ENCODE data around the gene CLMN. TPM values are rescaled to one million over a fixed set of nuclear protein-coding genes. Genes with fewer than 3 reads are reported as not detected.

The CLMN gene
- total RNA-seq, 1 donor from 2014 or later, result 3.9 TPM

DNA sequence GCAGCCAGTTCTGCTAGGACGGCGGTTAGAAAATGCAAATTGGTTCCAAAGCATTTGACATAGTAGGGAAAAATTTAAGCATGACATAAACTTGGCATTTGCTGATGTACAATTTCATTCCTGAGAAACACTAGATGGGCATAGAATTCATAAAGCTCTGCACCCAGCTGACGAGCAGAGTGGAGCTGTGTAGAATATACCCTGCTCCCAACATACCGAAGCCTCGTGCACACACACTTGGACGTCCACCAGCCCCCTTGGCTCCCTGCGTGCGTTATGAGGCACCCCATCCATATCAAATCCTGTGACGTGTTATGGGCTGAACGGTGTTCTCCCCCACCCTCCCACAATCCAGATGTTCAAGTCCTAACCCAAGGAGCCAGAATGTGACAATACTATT, 65.4 kb downstream of the CLMN start:
- FAIRE-seq (no peak), DNase-seq (ENCODE audit: low read depth) (no peak)
- H3K27me3 ChIP-seq (ENCODE audit: control insufficient read depth, insufficient read depth, low read length), result no peaks in the 10 kb centered on the region
- no peaks in the 10 kb centered on the region for H3K36me3 ChIP-seq (ENCODE audit: control insufficient read depth, insufficient read depth, low read length)
- H3K4me3 ChIP-seq (ENCODE audit: low read depth, low read length), result no peak overlapping the region
- TF ChIP-seq, protein P1, sequence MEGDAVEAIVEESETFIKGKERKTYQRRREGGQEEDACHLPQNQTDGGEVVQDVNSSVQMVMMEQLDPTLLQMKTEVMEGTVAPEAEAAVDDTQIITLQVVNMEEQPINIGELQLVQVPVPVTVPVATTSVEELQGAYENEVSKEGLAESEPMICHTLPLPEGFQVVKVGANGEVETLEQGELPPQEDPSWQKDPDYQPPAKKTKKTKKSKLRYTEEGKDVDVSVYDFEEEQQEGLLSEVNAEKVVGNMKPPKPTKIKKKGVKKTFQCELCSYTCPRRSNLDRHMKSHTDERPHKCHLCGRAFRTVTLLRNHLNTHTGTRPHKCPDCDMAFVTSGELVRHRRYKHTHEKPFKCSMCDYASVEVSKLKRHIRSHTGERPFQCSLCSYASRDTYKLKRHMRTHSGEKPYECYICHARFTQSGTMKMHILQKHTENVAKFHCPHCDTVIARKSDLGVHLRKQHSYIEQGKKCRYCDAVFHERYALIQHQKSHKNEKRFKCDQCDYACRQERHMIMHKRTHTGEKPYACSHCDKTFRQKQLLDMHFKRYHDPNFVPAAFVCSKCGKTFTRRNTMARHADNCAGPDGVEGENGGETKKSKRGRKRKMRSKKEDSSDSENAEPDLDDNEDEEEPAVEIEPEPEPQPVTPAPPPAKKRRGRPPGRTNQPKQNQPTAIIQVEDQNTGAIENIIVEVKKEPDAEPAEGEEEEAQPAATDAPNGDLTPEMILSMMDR (IDR thresholded peaks at IDR 0.05; ENCODE audit: insufficient read depth, low read length, severe bottlenecking), result no peak

- FAIRE-seq (no peak), DNase-seq (ENCODE audit: low read depth) (no peak)
- Histone ChIP-seq H3K27me3 (ENCODE audit: control insufficient read depth, insufficient read depth, low read length) (no peaks in the 10 kb centered on the region), H3K36me3 (ENCODE audit: control insufficient read depth, insufficient read depth, low read length) (no peaks in the 10 kb centered on the region), H3K4me3 (ENCODE audit: low read depth, low read length) (no peak overlapping the region)
- TF ChIP-seq, protein P1 (IDR thresholded peaks at IDR 0.05; ENCODE audit: insufficient read depth, low read length, severe bottlenecking), result no peak
Measured at GRCh38 chr14:95253039-95253630, 66.6 kb downstream of the CLMN start.

DNA sequence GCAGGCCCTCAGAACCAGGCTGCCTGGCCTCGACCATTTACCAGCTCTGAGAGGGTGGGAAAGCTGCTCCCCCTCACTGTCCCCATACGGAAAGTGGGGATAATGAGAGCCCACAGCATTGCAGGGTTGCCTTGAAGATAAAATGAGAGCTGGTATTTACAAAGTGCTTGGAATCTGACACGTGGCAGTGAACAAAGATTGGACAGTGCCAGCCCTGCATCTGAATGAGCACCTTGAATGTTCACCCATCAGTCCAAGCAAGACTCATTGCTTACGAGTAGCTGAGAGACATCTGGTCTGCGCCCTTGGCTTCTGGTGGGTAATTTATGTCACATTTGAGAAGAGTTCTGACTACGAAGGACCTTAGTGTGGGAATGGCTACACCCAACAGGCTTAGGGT, 67.5 kb downstream of the CLMN start:
- FAIRE-seq (no peak), DNase-seq (ENCODE audit: low read depth) (no peak)
- H3K4me3 ChIP-seq (ENCODE audit: low read depth, low read length), result no peak overlapping the region
- no peaks in the 10 kb centered on the region for H3K36me3 ChIP-seq (ENCODE audit: control insufficient read depth, insufficient read depth, low read length)
- TF ChIP-seq, protein P1 (IDR thresholded peaks at IDR 0.05; ENCODE audit: insufficient read depth, low read length, severe bottlenecking), result no peak
- no peaks in the 10 kb centered on the region for H3K27me3 ChIP-seq (ENCODE audit: control insufficient read depth, insufficient read depth, low read length)

DNA sequence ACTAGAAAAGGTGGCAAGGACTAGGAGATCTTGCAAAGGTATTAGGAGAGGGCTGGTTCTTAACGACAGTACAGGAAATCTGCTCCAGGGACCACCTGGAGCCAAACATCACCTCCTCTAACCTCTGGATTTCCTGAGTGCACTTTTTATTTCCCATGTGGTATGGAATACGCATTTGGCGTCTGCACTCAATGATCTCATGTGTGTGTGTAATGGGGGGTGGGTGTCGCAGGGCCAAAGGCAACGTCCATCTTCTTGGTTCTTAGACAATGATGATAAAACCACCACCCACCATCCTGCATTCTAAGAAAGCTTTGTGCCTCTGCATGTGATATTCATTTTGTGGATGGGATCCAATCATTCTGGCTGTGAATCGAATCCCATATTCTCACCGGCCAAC, 68.8 kb downstream of the CLMN start:
- TF ChIP-seq, protein P1 (IDR thresholded peaks at IDR 0.05; ENCODE audit: insufficient read depth, low read length, severe bottlenecking), result no peak
- no peak for FAIRE-seq

DNA sequence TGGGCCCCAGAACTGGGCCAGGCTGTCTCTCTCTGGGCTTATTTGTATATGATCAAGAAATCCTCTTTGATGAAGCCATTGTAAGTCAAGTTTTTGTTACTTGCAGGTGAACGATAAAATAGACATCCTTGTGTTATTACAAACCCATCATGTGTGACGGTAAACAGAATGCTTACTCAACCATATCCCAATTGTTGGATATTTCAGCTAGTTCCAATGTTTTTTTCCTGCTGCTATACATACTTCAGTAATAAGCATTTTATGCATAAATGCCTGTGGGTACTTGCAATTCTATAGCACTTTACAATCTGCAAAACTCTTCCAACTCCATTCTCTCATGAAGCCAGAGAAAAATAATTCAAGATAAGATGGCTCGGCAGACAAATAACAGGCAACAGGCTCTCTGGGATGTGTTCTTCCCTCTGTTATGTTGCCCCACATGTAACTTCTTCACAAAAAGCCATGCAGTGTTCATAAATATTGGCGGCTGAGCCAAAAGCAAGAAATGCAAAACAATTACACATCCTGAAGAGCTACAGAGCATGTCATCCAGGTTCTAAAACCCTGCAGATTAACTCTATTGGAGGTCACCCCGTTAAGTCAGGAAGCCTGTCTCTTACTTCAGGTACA, 69.5 kb downstream of the CLMN start:
- Histone ChIP-seq H3K27me3 (ENCODE audit: control insufficient read depth, insufficient read depth, low read length) (no peaks in the 10 kb centered on the region), H3K4me3 (ENCODE audit: low read depth, low read length) (no peak overlapping the region), H3K36me3 (ENCODE audit: control insufficient read depth, insufficient read depth, low read length) (no peaks in the 10 kb centered on the region)
- TF ChIP-seq, protein P1 (IDR thresholded peaks at IDR 0.05; ENCODE audit: insufficient read depth, low read length, severe bottlenecking), result no peak
- DNase-seq (ENCODE audit: low read depth), result no peak
- FAIRE-seq, result no peak

More for the DNA sequence above, 68.8 kb downstream of the CLMN start:
- no peak for DNase-seq (ENCODE audit: low read depth)
- H3K4me3 ChIP-seq (ENCODE audit: low read depth, low read length), result no peak overlapping the region
- H3K27me3 ChIP-seq (ENCODE audit: control insufficient read depth, insufficient read depth, low read length), result no peaks in the 10 kb centered on the region
- H3K36me3 ChIP-seq (ENCODE audit: control insufficient read depth, insufficient read depth, low read length), result no peaks in the 10 kb centered on the region

DNA sequence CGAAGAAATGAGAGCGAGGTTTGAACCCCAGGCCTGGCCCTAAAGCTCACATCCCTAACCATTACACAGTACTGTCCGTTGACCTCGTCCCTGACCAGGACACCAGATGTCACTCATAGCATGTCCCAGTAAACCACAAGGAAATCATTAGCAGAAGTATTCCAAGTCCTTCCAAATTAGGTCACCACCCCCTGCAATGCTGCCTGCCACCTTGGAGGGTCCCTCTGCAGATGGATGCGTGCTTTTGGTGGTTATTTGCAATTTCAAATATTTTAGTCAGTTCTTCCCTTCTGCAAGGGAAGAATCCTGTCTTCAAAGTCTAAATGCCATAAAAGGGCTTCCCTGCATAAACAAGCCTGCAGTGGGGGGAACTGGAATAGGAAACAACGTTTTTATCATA, 71.3 kb downstream of the CLMN start:
- Histone ChIP-seq H3K27me3 (ENCODE audit: control insufficient read depth, insufficient read depth, low read length) (no peaks in the 10 kb centered on the region), H3K36me3 (ENCODE audit: control insufficient read depth, insufficient read depth, low read length) (no peaks in the 10 kb centered on the region), H3K4me3 (ENCODE audit: low read depth, low read length) (no peak overlapping the region)
- TF ChIP-seq, protein P1 (IDR thresholded peaks at IDR 0.05; ENCODE audit: insufficient read depth, low read length, severe bottlenecking), result no peak
- DNase-seq (ENCODE audit: low read depth) (no peak), FAIRE-seq (no peak)
